SU-DHL-6 (cell line): ENCODE data around the gene IDS.
A peak's percentile ranks its signal among the peaks of the same experiment; 100 is the strongest.
"Not testable (repeated sequence)": the region's sequence is repeated elsewhere in the genome, so short reads cannot be mapped to it uniquely, and the experiment has no call there.

Experiments used
- H2AFZ ChIP-seq: fragments of 200-600 bp; sonication (generic); 2 replicates; pipeline ENCODE4 v1.6.1; 2014; ENCODE audit warnings: low read depth, mild to moderate bottlenecking, moderate library complexity, mixed read lengths, antibody characterized with exemption, low read length; ENCODE audit not compliant: severe bottlenecking
- H3F3A ChIP-seq: fragments of 200-600 bp; shearing (Covaris generic); 2 replicates; pipeline ENCODE4 v1.6.0; 2016; ENCODE audit warnings: antibody characterized with exemption, mild to moderate bottlenecking; ENCODE audit not compliant: insufficient read depth
- H3K27ac ChIP-seq: fragments of 200-600 bp; sonication (generic); 2 replicates; pipeline ENCODE4 v1.5.1; 2016; ENCODE audit warnings: low read depth, mild to moderate bottlenecking, low read length, moderate library complexity, mixed read lengths
- H3K27me3 ChIP-seq: fragments of 200-600 bp; sonication (generic), shearing (Covaris generic); 2 replicates; pipeline ENCODE4 v1.6.0; 2014; ENCODE audit warnings: mild to moderate bottlenecking, low read length
- H3K36me3 ChIP-seq: fragments of 200-600 bp; sonication (generic); 2 replicates; pipeline ENCODE4 v1.6.1; 2014; ENCODE audit warnings: mild to moderate bottlenecking, low read length, mixed read lengths
- H3K4me2 ChIP-seq: fragments of 300-600, 200-600 bp; shearing (Covaris generic), sonication (generic); 2 replicates; pipeline ENCODE4 v1.6.0; 2014; ENCODE audit warnings: low read length, low read depth, mild to moderate bottlenecking; ENCODE audit not compliant: poor library complexity, severe bottlenecking
- H3K4me3 ChIP-seq: fragments of 200-600 bp; sonication (generic); 2 replicates; pipeline ENCODE4 v1.5.1; 2014; ENCODE audit warnings: antibody characterized with exemption, low read length, mild to moderate bottlenecking, mixed read lengths; ENCODE audit not compliant: insufficient read depth, poor library complexity, severe bottlenecking
- H3K79me2 ChIP-seq: fragments of 200-600 bp; sonication (generic); 2 replicates; pipeline ENCODE4 v1.6.1; 2014; ENCODE audit warnings: mild to moderate bottlenecking, low read length, moderate library complexity; ENCODE audit not compliant: insufficient read depth
- H3K9ac ChIP-seq: fragments of 200-600 bp; sonication (generic); 2 replicates; pipeline ENCODE4 v1.7.0; 2014; ENCODE audit warnings: mild to moderate bottlenecking, low read length
- H3K9me2 ChIP-seq: fragments of 200-600 bp; sonication (generic); replicated peaks from 2 replicates; pipeline ENCODE4 v1.6.1; 2014; ENCODE audit warnings: low read length; ENCODE audit not compliant: insufficient read depth
- H3K9me3 ChIP-seq: fragments of 200-600 bp; sonication (generic); 2 replicates; pipeline ENCODE4 v1.6.1; 2014; ENCODE audit warnings: low read length, mixed read lengths; ENCODE audit not compliant: insufficient read depth
- H4K20me1 ChIP-seq: fragments of 200-600 bp; sonication (generic); 2 replicates; pipeline ENCODE4 v1.6.1; 2014; ENCODE audit warnings: low read depth, mild to moderate bottlenecking, antibody characterized with exemption, low read length, moderate library complexity, mixed read lengths
- CTCF ChIP-seq: fragments of 200-600 bp; sonication (generic); IDR thresholded peaks from one replicate; pipeline ENCODE4 v1.5.1; 2017; ENCODE audit warnings: antibody characterized with exemption, mild to moderate bottlenecking, low read length, moderate library complexity; ENCODE audit not compliant: insufficient read depth, poor library complexity, severe bottlenecking
- EZH2phosphoT487 ChIP-seq: fragments of 200-600 bp; sonication (generic), shearing (Covaris generic); conservative IDR thresholded peaks from 2 replicates; pipeline ENCODE4 v1.6.1; 2018; ENCODE audit warnings: mild to moderate bottlenecking, antibody characterized with exemption, low read length, moderate library complexity, mixed read lengths

Gene IDS

GRCh38 chrX:149505671-149506070 is 565 bp upstream of the IDS start:
- Histone ChIP-seq H3K4me3 (peak overlapping the region; percentile 34), H3F3A (0 out of 2 replicates have a peak, but pooled peaks cover 3% of the 10 kb centered on the region), H3K9me3 (no peaks in the 10 kb centered on the region), H4K20me1 (no peaks in the 10 kb centered on the region), H3K9me2 (no peaks in the 10 kb centered on the region), H3K36me3 (no peaks in the 10 kb centered on the region), H3K4me2 (peak overlapping the region; percentile 95), H2AFZ (peak overlapping the region; percentile 59), H3K79me2 (0 out of 2 replicates have a peak, but pooled peaks cover 7% of the 10 kb centered on the region), H3K27ac (0 out of 2 replicates have a peak overlapping the region, but pooled peaks have one; percentile 44), H3K27me3 (no peaks in the 10 kb centered on the region), H3K9ac (peak overlapping the region; percentile 79)
- TF ChIP-seq EZH2phosphoT487 (no peak), CTCF (no peak)

GRCh38 chrX:149504226-149504914 is 736 bp downstream of the IDS start:
- peak overlapping the region; percentile 80 for H3K4me3 ChIP-seq
- no peaks in the 10 kb centered on the region for H3K36me3 ChIP-seq
- TF ChIP-seq CTCF (peak; percentile 51), EZH2phosphoT487 (no peak)
- H3K9ac ChIP-seq, result peak overlapping the region; percentile 79
- no peaks in the 10 kb centered on the region for H3K9me3 ChIP-seq
- H3K79me2 ChIP-seq, result 0 out of 2 replicates have a peak, but pooled peaks cover 7% of the 10 kb centered on the region
- no peaks in the 10 kb centered on the region for H4K20me1 ChIP-seq
- no peaks in the 10 kb centered on the region for H3K27me3 ChIP-seq
- no peaks in the 10 kb centered on the region for H3K9me2 ChIP-seq
- H3F3A ChIP-seq, result 0 out of 2 replicates have a peak, but pooled peaks cover 3% of the 10 kb centered on the region
- peak overlapping the region; percentile 95 for H3K4me2 ChIP-seq
- peak overlapping the region; percentile 84 for H3K27ac ChIP-seq
- no peak overlapping the region for H2AFZ ChIP-seq

- not testable (repeated sequence) for H3K27me3 ChIP-seq, H3K9me2 ChIP-seq, H3F3A ChIP-seq, H3K27ac ChIP-seq, H4K20me1 ChIP-seq, H3K9me3 ChIP-seq, H3K79me2 ChIP-seq, H3K36me3 ChIP-seq, H2AFZ ChIP-seq, H3K4me3 ChIP-seq
- H3K4me2 ChIP-seq, result peak overlapping the region; percentile 95
- H3K9ac ChIP-seq, result 0 out of 2 replicates have a peak overlapping the region, but pooled peaks have one; percentile 79
Observed at GRCh38 chrX:149503446-149503845, 1.7 kb downstream of the IDS start.

- H3K9me2 ChIP-seq, H3K4me3 ChIP-seq, H3K36me3 ChIP-seq, H3K9ac ChIP-seq, H3K9me3 ChIP-seq, H3F3A ChIP-seq, H2AFZ ChIP-seq, H3K4me2 ChIP-seq, H3K27me3 ChIP-seq, H4K20me1 ChIP-seq, H3K27ac ChIP-seq, H3K79me2 ChIP-seq: not testable (repeated sequence)
Observed at GRCh38 chrX:149502923-149503322, 2.2 kb downstream of the IDS start.
